HK-2 (cell line): ENCODE results near the gene CLDN4.
"Not testable (repeated sequence)": the region's sequence is repeated elsewhere in the genome, so short reads cannot be mapped to it uniquely, and the experiment has no call there.

Experiments
- DNase-seq: peaks from one replicate; pipeline ENCODE4 v3.0.0-alpha.2; 2018; ENCODE audit not compliant: unreplicated experiment

Gene CLDN4

GRCh38 chr7:73830681-73831583 lies at the start of gene CLDN4:
TSS of gene CLDN4 (plus strand) at chr7:73830996. CDS start at chr7:73831202, 206 bp downstream.
- DNase-seq: peak; percentile 92

GRCh38 chr7:73786588-73786987 lies 44.2 kb upstream of the CLDN4 start:
- DNase-seq: no peak

DNA sequence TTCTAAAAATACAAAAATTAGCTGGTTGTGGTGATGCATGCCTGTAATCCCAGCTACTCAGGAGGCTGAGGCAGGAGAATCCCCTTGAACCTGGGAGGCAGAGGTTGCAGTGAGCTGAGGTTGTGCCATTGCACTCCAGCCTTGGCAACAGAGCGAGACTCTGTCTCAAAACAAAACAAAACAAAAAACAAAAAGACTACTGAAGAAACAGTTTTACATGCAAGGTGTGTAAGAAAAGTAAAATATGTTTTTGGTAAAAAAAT lies 43.1 kb upstream of the CLDN4 start:
- not testable (repeated sequence) for DNase-seq

DNA sequence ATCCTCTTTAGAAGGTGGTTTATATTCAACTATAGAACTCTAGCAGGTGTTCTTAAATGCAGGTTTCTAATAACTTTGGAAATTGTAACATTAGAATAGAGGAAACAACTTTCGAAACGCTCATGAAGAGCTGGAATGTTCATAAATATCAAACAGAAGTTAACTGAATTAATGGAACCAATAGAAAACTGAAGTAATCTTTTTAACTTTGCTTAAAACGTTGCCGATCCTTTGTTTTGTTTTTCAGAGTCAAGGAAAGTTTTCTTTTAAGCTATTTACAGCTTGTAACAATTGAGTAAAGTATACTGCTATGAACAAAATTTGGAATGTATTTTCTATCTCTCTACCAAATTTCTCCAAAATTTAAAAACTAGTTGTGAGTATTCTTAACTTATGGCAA lies 41.7 kb upstream of the CLDN4 start:
- no peak for DNase-seq

GRCh38 chr7:73791170-73791690 lies 39.6 kb upstream of the CLDN4 start:
- not testable (repeated sequence) for DNase-seq

GRCh38 chr7:73795188-73795587 lies 35.6 kb upstream of the CLDN4 start:
- not testable (repeated sequence) for DNase-seq

DNA sequence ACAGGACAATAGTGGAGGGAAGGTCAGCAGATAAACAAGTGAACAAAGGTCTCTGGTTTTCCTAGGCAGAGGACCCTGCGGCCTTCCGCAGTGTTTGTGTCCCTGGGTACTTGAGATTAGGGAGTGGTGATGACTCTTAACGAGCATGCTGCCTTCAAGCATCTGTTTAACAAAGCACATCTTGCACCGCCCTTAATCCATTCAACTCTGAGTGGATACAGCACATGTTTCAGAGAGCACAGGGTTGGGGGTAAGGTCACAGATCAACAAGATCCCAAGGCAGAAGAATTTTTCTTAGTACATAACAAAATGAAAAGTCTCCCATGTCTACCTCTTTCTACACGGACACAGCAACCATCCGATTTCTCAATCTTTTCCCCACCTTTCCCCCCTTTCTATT lies 34.1 kb upstream of the CLDN4 start:
- not testable (repeated sequence) for DNase-seq

GRCh38 chr7:73797176-73797575 lies 33.6 kb upstream of the CLDN4 start:
- DNase-seq: not testable (repeated sequence)

DNA sequence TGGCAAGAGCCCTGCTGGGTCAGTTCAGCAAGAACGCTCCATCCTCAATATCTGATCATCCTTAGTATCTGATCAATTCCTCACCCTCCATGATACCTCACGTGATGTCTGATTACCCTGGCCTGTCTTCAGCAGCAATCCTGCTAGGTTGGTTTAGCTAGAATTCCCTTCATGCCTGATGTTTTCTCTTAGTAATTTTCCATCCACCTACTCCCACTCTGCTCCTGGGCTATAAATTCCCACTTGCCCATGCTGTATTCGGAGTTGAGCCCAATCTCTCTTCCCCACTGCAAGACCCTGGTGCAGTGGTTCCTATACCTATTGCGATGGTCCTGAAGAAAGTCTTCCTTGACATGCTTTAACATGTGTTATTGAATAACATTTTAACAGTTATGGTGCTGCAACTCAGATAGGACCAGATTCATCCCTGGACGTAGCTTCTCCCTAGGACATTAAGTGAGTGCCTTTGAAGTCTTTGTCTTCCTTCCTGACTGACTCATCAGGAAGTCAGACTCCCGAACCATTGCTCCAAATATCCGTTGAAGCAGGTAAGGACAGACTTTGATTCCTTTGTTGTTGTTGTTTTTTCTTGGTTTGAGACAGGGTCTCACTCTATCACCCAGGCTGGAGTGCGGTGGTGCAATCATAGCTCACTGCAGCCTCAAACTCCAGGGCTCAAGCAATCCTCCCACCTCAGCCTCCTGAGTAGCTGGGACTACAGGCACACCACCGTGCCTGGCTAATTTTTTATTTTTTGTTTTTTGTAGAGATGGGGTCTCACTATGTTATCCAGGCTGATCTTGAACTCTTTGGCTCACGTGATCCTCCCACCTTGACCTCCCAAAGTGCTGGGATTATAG lies 31.3 kb upstream of the CLDN4 start:
- no peak for DNase-seq

DNA sequence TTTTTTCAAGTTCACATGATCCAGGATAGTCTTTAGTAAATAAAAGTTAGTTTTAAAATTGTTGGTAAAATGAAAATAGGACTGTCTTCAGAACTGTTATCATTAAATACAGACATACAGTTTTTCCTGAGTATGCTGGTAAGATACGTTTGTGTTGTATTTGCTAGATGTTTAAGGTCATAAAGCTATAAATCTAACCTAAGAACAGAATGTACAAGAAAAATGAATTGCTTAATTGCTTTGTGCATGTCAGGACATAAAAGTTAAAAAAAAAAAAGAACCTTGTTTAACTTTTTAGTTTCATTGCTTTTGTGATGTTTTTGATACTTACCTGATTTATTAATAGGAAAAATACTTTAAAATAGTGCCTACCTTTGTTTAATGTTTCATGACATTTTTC lies 29.2 kb upstream of the CLDN4 start:
- DNase-seq: no peak

DNA sequence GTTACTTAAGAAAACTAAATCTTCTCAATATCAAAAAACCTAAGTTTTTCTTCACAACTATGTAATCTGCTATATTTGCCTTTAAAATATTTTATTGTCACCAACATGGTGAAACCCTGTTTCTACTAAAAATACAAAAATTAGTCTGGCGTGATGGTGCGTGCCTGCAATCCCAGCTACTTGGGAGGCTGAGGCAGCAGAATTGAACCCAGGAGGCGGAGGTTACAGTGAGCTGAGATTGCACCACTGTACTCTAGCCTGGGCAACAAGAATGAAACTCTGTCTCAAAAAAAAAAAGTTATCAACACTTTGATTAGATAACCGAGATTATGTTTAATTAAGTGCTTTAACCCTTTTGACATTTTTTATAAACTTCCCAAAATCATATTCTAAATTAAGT lies 28.3 kb upstream of the CLDN4 start:
- no peak for DNase-seq

DNA sequence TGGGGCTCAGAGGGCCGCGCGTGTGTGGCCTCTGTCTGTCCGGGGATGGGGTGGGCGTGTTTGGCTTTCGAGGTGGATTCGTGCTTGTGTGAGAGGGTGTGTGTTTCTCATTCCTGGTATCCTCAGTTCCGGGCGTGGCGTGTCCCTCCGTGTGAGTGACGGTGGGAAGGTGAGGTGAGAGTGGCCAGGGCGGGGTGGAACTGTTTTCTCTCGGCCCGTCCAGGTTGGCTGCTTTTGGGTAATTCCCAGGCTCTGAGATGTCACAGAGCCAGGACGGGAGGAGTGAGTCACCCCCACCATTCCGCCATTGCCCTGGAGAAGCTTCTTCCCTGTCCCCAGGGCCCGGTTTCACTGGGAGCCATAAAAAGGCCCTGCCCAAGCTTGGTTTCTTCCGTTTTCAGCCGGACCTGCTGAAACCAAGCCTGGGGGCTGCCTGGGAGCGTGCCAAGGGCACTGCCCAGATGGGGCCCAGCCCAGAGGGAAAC lies 21.3 kb upstream of the CLDN4 start:
- no peak for DNase-seq

- DNase-seq: no peak
These were observed 19.8 kb upstream of the CLDN4 start for GRCh38 chr7:73810998-73811360.

- peak; percentile 72 for DNase-seq
These were observed 19.0 kb upstream of the CLDN4 start for GRCh38 chr7:73811760-73812168.

- no peak for DNase-seq
These were observed 17.8 kb upstream of the CLDN4 start for GRCh38 chr7:73812996-73813395.

DNA sequence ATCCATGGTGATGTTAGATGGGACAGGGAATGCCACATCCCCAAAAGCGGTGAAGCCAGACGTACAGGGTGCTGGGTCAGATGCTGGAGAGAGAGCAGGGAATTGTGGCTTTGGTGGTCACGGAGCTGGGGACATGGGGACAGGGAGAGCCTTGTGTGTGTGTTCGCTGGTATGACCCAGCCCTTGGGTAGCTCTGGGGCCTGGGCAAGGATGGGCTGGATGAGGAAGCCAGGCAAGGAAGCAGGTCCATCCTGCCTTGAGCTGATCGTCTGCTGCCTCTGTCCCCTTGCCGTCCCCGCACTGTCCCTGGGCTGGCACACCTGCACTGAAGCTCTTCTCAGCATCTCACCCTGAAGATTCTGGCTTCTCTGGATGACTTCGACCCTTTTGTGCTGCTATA lies 15.4 kb upstream of the CLDN4 start:
- no peak for DNase-seq

DNA sequence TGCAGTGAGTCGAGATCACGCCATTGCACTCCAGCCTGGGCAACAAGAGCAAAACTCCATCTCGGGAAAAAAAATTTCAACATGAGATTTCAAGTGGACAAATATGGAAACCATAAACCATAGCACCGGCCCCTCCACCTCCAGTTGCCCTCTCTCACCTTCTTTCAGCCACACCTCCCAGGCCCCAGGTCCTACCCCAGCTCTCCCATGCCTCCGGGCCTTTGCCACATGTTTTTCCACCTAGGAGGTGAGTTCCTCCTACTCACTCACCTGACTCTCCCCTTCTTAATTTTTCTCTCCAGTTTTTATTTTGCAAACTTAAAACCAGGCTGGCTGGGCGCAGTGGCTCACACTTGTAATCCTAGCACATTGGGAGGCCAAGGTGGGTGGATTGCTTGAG lies 13.7 kb upstream of the CLDN4 start:
- no peak for DNase-seq

DNA sequence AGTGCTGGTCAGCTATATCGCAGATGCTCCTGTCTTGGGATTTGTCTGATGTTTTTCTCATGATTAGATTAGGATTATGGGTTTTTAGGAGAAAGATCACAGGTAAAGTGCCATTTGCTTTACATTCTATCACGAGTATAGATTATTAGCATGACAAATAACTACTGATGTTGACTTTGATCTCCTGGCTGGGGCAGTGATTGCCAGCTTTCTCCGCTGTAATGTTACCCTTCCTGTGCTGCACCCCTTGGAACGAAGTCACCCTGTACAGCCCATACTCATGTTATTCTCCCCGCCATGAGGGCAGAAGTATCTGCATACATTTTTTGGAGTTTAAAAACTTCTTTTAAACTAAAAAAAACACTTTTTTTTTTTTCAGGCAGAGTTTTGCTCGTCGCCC lies 10.8 kb upstream of the CLDN4 start:
- no peak for DNase-seq

- DNase-seq: not testable (repeated sequence)
These were observed 9.1 kb upstream of the CLDN4 start for GRCh38 chr7:73821597-73822285.

DNA sequence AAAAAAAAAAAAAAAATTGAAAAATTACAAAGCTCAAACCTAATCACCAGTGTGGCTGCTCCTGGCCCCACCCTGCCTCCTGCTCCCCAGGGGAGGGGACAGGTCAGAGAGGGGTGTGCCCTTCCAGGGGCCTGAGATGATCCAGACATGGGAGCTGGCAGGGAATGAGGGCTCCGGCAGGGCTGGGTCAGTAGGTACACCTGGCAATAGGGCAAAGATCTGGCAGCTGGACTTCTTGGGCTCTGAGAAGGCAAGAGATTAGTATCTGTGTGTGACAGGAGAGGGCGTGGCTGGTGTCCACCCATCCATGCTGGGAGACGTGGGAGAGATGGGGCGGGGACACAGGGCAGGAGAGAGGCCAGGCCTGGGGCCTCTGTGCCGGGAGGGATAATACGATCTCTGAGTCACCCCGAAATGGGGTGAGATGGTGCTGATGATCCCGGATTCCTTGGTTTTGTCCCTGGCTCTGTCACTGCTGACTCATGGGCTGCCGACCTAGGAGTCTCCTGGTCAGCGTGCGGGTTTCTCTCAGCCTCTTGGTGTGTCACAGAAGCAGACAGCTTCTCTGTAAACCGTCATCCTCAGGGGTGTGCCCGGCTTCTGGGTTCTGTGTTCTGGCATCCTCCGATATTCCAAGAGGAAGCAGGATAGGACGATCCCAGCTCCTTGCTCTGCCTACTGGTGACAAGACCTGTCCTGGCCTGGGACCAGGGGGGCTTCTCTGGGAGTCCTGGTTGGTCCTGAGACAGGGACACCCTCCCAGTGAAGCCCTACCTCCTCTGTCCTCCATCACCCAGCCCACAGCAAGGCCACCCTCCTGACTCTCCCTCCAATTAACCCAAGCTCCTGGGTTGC lies 8.2 kb upstream of the CLDN4 start:
- DNase-seq: peak; percentile 98

- no peak for DNase-seq
These were observed 7.5 kb upstream of the CLDN4 start for GRCh38 chr7:73823257-73823656.
